A673 (cell line): ENCODE data around the gene EPHA4. TPM values are rescaled to one million over a fixed set of nuclear protein-coding genes. Genes with fewer than 3 reads are reported as not detected.

Source experiments
- BruUV-seq: library from RNA; stranded (reverse); fragments of 400-500 nt; replicated peaks from 2 replicates; lab custom pipeline; 2021; lab: Mats Ljungman, UMichigan
- CTCF ChIA-PET: fragments of 300-600 bp; sonication (Branson Sonifier 250); formaldehyde crosslinking; loops from one replicate; lab custom pipeline; 2022; ENCODE audit warnings: antibody characterized with exemption; lab: Charles Lee
- POLR2A ChIA-PET: fragments of 300-600 bp; sonication (Branson Sonifier 250); formaldehyde crosslinking; loops from one replicate; lab custom pipeline; 2022; ENCODE audit warnings: antibody characterized with exemption; ENCODE audit not compliant: low non-redundant PET; lab: Charles Lee
- DNase-seq: peaks from one replicate; pipeline ENCODE4 v3.0.0-alpha.2; 2015; ENCODE audit warnings: low spot score
- H3K27ac ChIP-seq: fragments of 200-600 bp; sonication (generic); 2 replicates; pipeline ENCODE4 v1.5.1; 2016; ENCODE audit warnings: mixed run types, low read depth, mild to moderate bottlenecking, mixed read lengths, antibody characterized with exemption, low read length; ENCODE audit not compliant: poor library complexity, severe bottlenecking
- H3K27me3 ChIP-seq: fragments of 200-600 bp; sonication (generic); replicated peaks from 2 replicates; pipeline ENCODE4 v1.6.1; 2017; ENCODE audit warnings: mixed run types, low read depth, mild to moderate bottlenecking, mixed read lengths, antibody characterized with exemption, low read length; ENCODE audit not compliant: insufficient read depth, poor library complexity
- H3K36me3 ChIP-seq: fragments of 200-600 bp; sonication (generic); 2 replicates; pipeline ENCODE4 v1.6.1; 2016; ENCODE audit warnings: mixed run types, mild to moderate bottlenecking, mixed read lengths, antibody characterized with exemption, low read length; ENCODE audit not compliant: insufficient read depth, poor library complexity, severe bottlenecking
- H3K4me1 ChIP-seq: fragments of 200-600 bp; sonication (generic); 2 replicates; pipeline ENCODE4 v1.6.1; 2017; ENCODE audit warnings: mixed run types, mild to moderate bottlenecking, mixed read lengths, antibody characterized with exemption, low read length; ENCODE audit not compliant: insufficient read depth, poor library complexity, severe bottlenecking
- H3K4me3 ChIP-seq: fragments of 200-600 bp; sonication (generic); 2 replicates; pipeline ENCODE4 v1.5.1; 2016; ENCODE audit warnings: low read depth, mixed run types, mild to moderate bottlenecking, mixed read lengths, low read length; ENCODE audit not compliant: poor library complexity, severe bottlenecking
- H3K9me3 ChIP-seq: fragments of 200-600 bp; sonication (generic); 2 replicates; pipeline ENCODE4 v1.6.1; 2016; ENCODE audit warnings: mixed run types, low read depth, mild to moderate bottlenecking, mixed read lengths, antibody characterized with exemption, low read length; ENCODE audit not compliant: poor library complexity, severe bottlenecking
- EZH2 ChIP-seq: fragments of 200-600 bp; sonication (generic); IDR thresholded peaks from 2 replicates; pipeline ENCODE4 v1.6.1; 2017; ENCODE audit warnings: borderline replicate concordance, low read depth, mild to moderate bottlenecking, mixed read lengths, antibody characterized with exemption, low read length; ENCODE audit not compliant: poor library complexity, severe bottlenecking
- intact Hi-C: fragments of 100-400 bp; cut with micrococcal nuclease; formaldehyde crosslinking; loops from one replicate; pipeline ENCODE4 v1.10.0; 2022; ENCODE audit not compliant: unreplicated experiment
- total RNA-seq: library from RNA; stranded (reverse); gene quantifications from 2 replicates; pipeline ENCODE4 v1.2.3, GENCODE V29; 2021
- TF ChIP-seq, protein P1 (sequence below): fragments of 300-800, 200-600 bp; sonication (generic); conservative IDR thresholded peaks from 2 replicates; pipeline ENCODE4 v1.5.1; 2017; ENCODE audit warnings: low read depth, mild to moderate bottlenecking, antibody characterized with exemption, low read length, moderate library complexity, mixed read lengths

EPHA4 gene
- total RNA-seq, 1 experiment from 2014 or later = 39.5 TPM

DNA sequence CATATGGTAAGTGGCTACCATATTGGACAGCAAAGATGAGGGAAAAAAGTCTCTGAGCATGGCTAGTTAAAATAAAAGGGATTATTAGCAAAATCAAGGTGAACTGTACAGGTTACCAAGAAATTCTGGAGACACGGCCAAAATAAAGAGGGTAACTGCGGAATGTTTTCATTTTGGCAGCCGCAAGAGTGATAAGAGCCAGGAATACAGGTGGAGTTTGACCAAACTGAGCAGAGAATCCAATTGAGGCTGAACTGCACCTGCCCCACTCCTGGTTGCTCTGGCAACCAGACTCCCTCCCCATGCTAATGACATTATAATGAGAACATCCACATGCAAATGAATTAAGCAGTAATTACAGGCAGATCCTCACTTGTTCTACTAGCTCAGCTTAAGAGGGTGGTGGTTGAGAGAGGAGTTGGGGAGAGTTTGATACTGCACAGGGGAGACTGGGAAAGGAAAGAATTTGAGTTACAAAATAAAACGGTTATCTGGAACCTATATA lies 18.8 kb upstream of the EPHA4 start:
- ChIA-PET POLR2A (no interaction called here), CTCF (no interaction called here)
- no peak overlapping the region for H3K27ac ChIP-seq
- TF ChIP-seq, protein P1, sequence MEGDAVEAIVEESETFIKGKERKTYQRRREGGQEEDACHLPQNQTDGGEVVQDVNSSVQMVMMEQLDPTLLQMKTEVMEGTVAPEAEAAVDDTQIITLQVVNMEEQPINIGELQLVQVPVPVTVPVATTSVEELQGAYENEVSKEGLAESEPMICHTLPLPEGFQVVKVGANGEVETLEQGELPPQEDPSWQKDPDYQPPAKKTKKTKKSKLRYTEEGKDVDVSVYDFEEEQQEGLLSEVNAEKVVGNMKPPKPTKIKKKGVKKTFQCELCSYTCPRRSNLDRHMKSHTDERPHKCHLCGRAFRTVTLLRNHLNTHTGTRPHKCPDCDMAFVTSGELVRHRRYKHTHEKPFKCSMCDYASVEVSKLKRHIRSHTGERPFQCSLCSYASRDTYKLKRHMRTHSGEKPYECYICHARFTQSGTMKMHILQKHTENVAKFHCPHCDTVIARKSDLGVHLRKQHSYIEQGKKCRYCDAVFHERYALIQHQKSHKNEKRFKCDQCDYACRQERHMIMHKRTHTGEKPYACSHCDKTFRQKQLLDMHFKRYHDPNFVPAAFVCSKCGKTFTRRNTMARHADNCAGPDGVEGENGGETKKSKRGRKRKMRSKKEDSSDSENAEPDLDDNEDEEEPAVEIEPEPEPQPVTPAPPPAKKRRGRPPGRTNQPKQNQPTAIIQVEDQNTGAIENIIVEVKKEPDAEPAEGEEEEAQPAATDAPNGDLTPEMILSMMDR = no peak
- TF ChIP-seq EZH2 = no peak
- BruUV-seq = no TSS peak
- H3K9me3 ChIP-seq = no peaks in the 10 kb centered on the region
- H3K27me3 ChIP-seq = no peaks in the 10 kb centered on the region
- intact Hi-C loops = no loop called here
- no peaks in the 10 kb centered on the region for H3K36me3 ChIP-seq
- H3K4me3 ChIP-seq = no peak overlapping the region
- DNase-seq = no peak
- H3K4me1 ChIP-seq = no peaks in the 10 kb centered on the region

DNA sequence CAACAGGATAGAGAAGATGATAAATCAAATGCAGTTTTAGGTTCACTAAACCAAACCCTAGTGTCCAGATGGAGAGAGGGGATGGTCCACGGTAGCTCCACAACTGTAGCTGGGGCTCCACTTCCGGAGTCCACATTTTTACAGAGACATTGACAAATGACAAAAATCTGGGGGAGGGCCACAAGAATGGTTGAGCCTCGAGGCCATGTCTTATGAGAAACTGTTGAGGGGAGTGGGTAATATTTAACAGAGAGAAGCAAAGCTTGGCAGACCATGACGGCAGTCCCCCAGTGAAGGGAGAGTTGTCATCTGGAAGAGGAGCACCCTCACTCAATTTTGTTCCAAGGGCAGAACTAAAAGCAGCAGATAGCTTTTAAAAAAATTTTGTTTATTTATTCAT lies 17.6 kb upstream of the EPHA4 start:
- no peaks in the 10 kb centered on the region for H3K4me1 ChIP-seq
- H3K27me3 ChIP-seq = no peaks in the 10 kb centered on the region
- TF ChIP-seq, protein P1 = no peak
- no peak for TF ChIP-seq EZH2
- no peak overlapping the region for H3K27ac ChIP-seq
- no peaks in the 10 kb centered on the region for H3K36me3 ChIP-seq
- no peak for DNase-seq
- POLR2A ChIA-PET = interaction anchor here (0.6 kb wide), 1 partner anchor 913 kb away, joined by 3 read pairs; no protein-coding TSS in a partner anchor
- no peak overlapping the region for H3K4me3 ChIP-seq
- no TSS peak for BruUV-seq
- CTCF ChIA-PET = no interaction called here
- intact Hi-C loops = no loop called here
- no peaks in the 10 kb centered on the region for H3K9me3 ChIP-seq

GRCh38 chr2:221588306-221588985 lies 16.3 kb upstream of the EPHA4 start:
- TF ChIP-seq, protein P1 = no peak
- no peak for TF ChIP-seq EZH2
- no peak for DNase-seq
- CTCF ChIA-PET = no interaction called here
- Histone ChIP-seq H3K4me3 (no peak overlapping the region), H3K27ac (no peak overlapping the region), H3K4me1 (no peaks in the 10 kb centered on the region), H3K36me3 (no peaks in the 10 kb centered on the region), H3K27me3 (no peaks in the 10 kb centered on the region), H3K9me3 (no peaks in the 10 kb centered on the region)
- intact Hi-C loops = no loop called here
- POLR2A ChIA-PET = no interaction called here
- no TSS peak for BruUV-seq
